Activated CD8-positive, alpha-beta T cell treated with anti-CD3 and anti-CD28 coated beads for 36 hours (primary cell): ENCODE measurements around the gene SLC4A1. TPM values are rescaled to one million over a fixed set of nuclear protein-coding genes. Genes with fewer than 3 reads are reported as not detected.
A peak's percentile ranks its signal among the peaks of the same experiment; 100 is the strongest.

Experiments used
- ATAC-seq: fragments of 200-7000 bp; cut with Tn5 transposase; one replicate; pipeline ENCODE4 v1.10.0; 2021; ENCODE audit warnings: mild to moderate bottlenecking, moderate library complexity
- CTCF ChIA-PET: fragments of 350-600 bp; sonication (Branson Sonifier 250); formaldehyde crosslinking; loops from one replicate; lab custom pipeline; 2021; ENCODE audit warnings: antibody characterized with exemption; lab: Charles Lee
- POLR2A ChIA-PET: fragments of 350-600 bp; sonication (Branson Sonifier 250); formaldehyde crosslinking; loops from one replicate; lab custom pipeline; 2021; ENCODE audit warnings: antibody characterized with exemption; lab: Charles Lee
- DNase-seq: peaks from one replicate; pipeline ENCODE4 v3.0.0-alpha.2; 2020
- H3K27ac Mint-ChIP-seq: one replicate; pipeline ENCODE4 v1.8.0; 2021; ENCODE audit warnings: mild to moderate bottlenecking, mixed read lengths
- H3K27me3 Mint-ChIP-seq: one replicate; pipeline ENCODE4 v1.8.0; 2021; ENCODE audit warnings: mixed read lengths
- H3K36me3 Mint-ChIP-seq: one replicate; pipeline ENCODE4 v1.8.0; 2021; ENCODE audit warnings: low read depth, mixed read lengths
- H3K4me1 Mint-ChIP-seq: one replicate; pipeline ENCODE4 v1.8.0; 2021; ENCODE audit warnings: low read depth, mixed read lengths
- H3K4me3 Mint-ChIP-seq: one replicate; pipeline ENCODE4 v1.8.0; 2021; ENCODE audit warnings: mild to moderate bottlenecking, moderate library complexity, mixed read lengths
- H3K9me3 Mint-ChIP-seq: one replicate; pipeline ENCODE4 v1.8.0; 2021; ENCODE audit warnings: mixed read lengths
- CTCF ChIP-seq: fragments of 200-600 bp; IDR thresholded peaks from one replicate; pipeline ENCODE4 v1.8.0; 2022; ENCODE audit warnings: antibody characterized with exemption, mild to moderate bottlenecking
- intact Hi-C: fragments of 100-400 bp; cut with micrococcal nuclease; formaldehyde crosslinking; loops from one replicate; pipeline ENCODE4 v1.10.0; 2022
- total RNA-seq, 2 experiments: library from RNA; stranded (reverse); gene quantifications; one replicate each; pipeline ENCODE4 v1.2.3, GENCODE V29; 2021

The SLC4A1 gene
- total RNA-seq, 2 experiments from 2014 or later, result not detected

- ATAC-seq, result no peak
- Mint-ChIP-seq H3K4me3 (no peak overlapping the region), H3K27ac (no peak overlapping the region), H3K4me1 (peaks cover 14% of the 10 kb centered on the region), H3K36me3 (no peaks in the 10 kb centered on the region), H3K27me3 (peaks cover 26% of the 10 kb centered on the region), H3K9me3 (no peaks in the 10 kb centered on the region)
- CTCF ChIA-PET, result interaction anchor here (1.1 kb wide), 2 partner anchors 10 to 14 kb away, joined by 3 read pairs; partner anchors contain the start of gene SLC25A39
- TF ChIP-seq CTCF, result no peak
- intact Hi-C loops, result no loop called here
- POLR2A ChIA-PET, result interaction anchor here (0.8 to 1.4 kb wide), 2 partner anchors 8 to 12 kb away, joined by 3 read pairs; no protein-coding TSS in a partner anchor
- no peak for DNase-seq
Observed at GRCh38 chr17:44310609-44311376, 42.9 kb upstream of the SLC4A1 start.

GRCh38 chr17:44310188-44310587 is 42.3 kb upstream of the SLC4A1 start:
- Mint-ChIP-seq H3K27me3 (peaks cover 21% of the 10 kb centered on the region), H3K27ac (no peak overlapping the region), H3K4me1 (peaks cover 9% of the 10 kb centered on the region), H3K4me3 (no peak overlapping the region), H3K36me3 (no peaks in the 10 kb centered on the region), H3K9me3 (no peaks in the 10 kb centered on the region)
- POLR2A ChIA-PET, result interaction anchor here (0.8 to 1.4 kb wide), 2 partner anchors 8 to 13 kb away, joined by 3 read pairs; no protein-coding TSS in a partner anchor
- intact Hi-C loops, result no loop called here
- CTCF ChIA-PET, result interaction anchor here (1.1 kb wide), 5 partner anchors 11 to 100 kb away, joined by 3 read pairs; partner anchors contain the start of gene SLC25A39
- DNase-seq (no peak), ATAC-seq (no peak)
- TF ChIP-seq CTCF, result no peak

- ChIA-PET POLR2A (interaction anchor here (0.8 to 1.4 kb wide), 2 partner anchors 9 to 14 kb away, joined by 3 read pairs; no protein-coding TSS in a partner anchor), CTCF (interaction anchor here (1.1 kb wide), 5 partner anchors 11 to 100 kb away, joined by 3 read pairs; partner anchors contain the start of gene SLC25A39)
- Mint-ChIP-seq H3K9me3 (no peaks in the 10 kb centered on the region), H3K4me3 (no peak overlapping the region), H3K36me3 (no peaks in the 10 kb centered on the region), H3K27me3 (peaks cover 24% of the 10 kb centered on the region), H3K4me1 (peaks cover 9% of the 10 kb centered on the region), H3K27ac (no peak overlapping the region)
- no peak for TF ChIP-seq CTCF
- intact Hi-C loops, result no loop called here
- no peak for ATAC-seq
- DNase-seq, result no peak
Observed at GRCh38 chr17:44309472-44309871, 41.5 kb upstream of the SLC4A1 start.

GRCh38 chr17:44308865-44309264 is 40.9 kb upstream of the SLC4A1 start:
- H3K4me1 Mint-ChIP-seq, result peaks cover 9% of the 10 kb centered on the region
- DNase-seq, result no peak
- no peaks in the 10 kb centered on the region for H3K36me3 Mint-ChIP-seq
- ATAC-seq, result peak; percentile 3
- intact Hi-C loops, result no loop called here
- peaks cover 20% of the 10 kb centered on the region for H3K27me3 Mint-ChIP-seq
- ChIA-PET POLR2A (interaction anchor here (0.7 to 1.4 kb wide), 4 partner anchors 8 to 123 kb away, joined by 3 read pairs; no protein-coding TSS in a partner anchor), CTCF (interaction anchor here (0.8 to 1.1 kb wide), 2 partner anchors 8 to 99 kb away, joined by 3 to 4 read pairs; no protein-coding TSS in a partner anchor)
- no peaks in the 10 kb centered on the region for H3K9me3 Mint-ChIP-seq
- TF ChIP-seq CTCF, result no peak
- H3K4me3 Mint-ChIP-seq, result peak overlapping the region; percentile 27
- no peak overlapping the region for H3K27ac Mint-ChIP-seq
